HEK293 (cell line): ENCODE measurements around the gene MED29.

Experiments used
- CTCF ChIA-PET: fragments of 350-600 bp; formaldehyde crosslinking; extraction: SDS; loops from one replicate; lab custom pipeline; 2021; ENCODE audit warnings: antibody characterized with exemption; lab: Yijun Ruan, JAX
- POLR2A ChIA-PET: fragments of 300-600 bp; formaldehyde crosslinking; extraction: SDS; loops from one replicate; lab custom pipeline; 2020; ENCODE audit warnings: antibody characterized with exemption, inconsistent platforms; lab: Yijun Ruan, JAX
- H3K27ac ChIP-seq: fragments of 200-500 bp; sonication (Bioruptor generic); 2 replicates; pipeline ENCODE4 v1.5.1; 2014; ENCODE audit warnings: low read depth, low read length, control low read depth, inconsistent platforms; ENCODE audit errors: extremely low read depth
- H3K36me3 ChIP-seq, 2 experiments: fragments of 200-500 bp in 1 of 2; sonication (Bioruptor generic) in 1 of 2; 1 replicate in 1 of 2; 2 replicates in 1 of 2; pipeline ENCODE4 v1.5.1; 2014 to 2017; ENCODE audit warnings: inconsistent platforms in 2 of 2, low read length in 2 of 2; ENCODE audit not compliant: control insufficient read depth in 2 of 2, insufficient read depth in 1 of 2
- H3K4me1 ChIP-seq: fragments of 200-500 bp; sonication (Bioruptor generic); 2 replicates; pipeline ENCODE4 v1.5.1; 2014; ENCODE audit warnings: mild to moderate bottlenecking, low read length, inconsistent platforms; ENCODE audit not compliant: control insufficient read depth, insufficient read depth
- H3K4me3 ChIP-seq: 2 replicates; pipeline ENCODE4 v1.5.1; 2011; ENCODE audit warnings: low read depth, mild to moderate bottlenecking, control low read depth, low read length, moderate library complexity
- H3K9me3 ChIP-seq: fragments of 200-500 bp; sonication (Bioruptor generic); 2 replicates; pipeline ENCODE4 v1.5.1; 2014; ENCODE audit warnings: low read depth, low read length, inconsistent platforms; ENCODE audit not compliant: control insufficient read depth, insufficient read depth
- GLIS1 ChIP-seq: fragments of 450-650 bp; formaldehyde crosslinking; IDR thresholded peaks from 2 replicates; pipeline ENCODE4 v1.5.1; 2016; ENCODE audit warnings: missing biosample characterization, missing genetic modification characterization
- GLIS2 ChIP-seq: fragments of 450-650 bp; formaldehyde crosslinking; IDR thresholded peaks from 2 replicates; pipeline ENCODE4 v1.5.1; 2016; ENCODE audit warnings: missing biosample characterization, missing genetic modification characterization
- IKZF3 ChIP-seq: fragments of 450-650 bp; IDR thresholded peaks from 2 replicates; pipeline ENCODE4 v1.5.0; 2018; ENCODE audit warnings: missing biosample characterization, mild to moderate bottlenecking, missing genetic modification characterization, moderate library complexity
- KLF7 ChIP-seq: fragments of 450-650 bp; formaldehyde crosslinking; IDR thresholded peaks from 2 replicates; pipeline ENCODE4 v1.5.1; 2016; ENCODE audit warnings: missing biosample characterization, missing genetic modification characterization, borderline replicate concordance
- KLF8 ChIP-seq: fragments of 450-650 bp; formaldehyde crosslinking; IDR thresholded peaks from 2 replicates; pipeline ENCODE4 v1.5.1; 2016; ENCODE audit warnings: missing biosample characterization, missing genetic modification characterization
- MZF1 ChIP-seq: fragments of 450-650 bp; formaldehyde crosslinking; IDR thresholded peaks from 2 replicates; pipeline ENCODE4 v1.5.1; 2017; ENCODE audit warnings: missing biosample characterization, missing genetic modification characterization, borderline replicate concordance
- OSR2 ChIP-seq: fragments of 450-650 bp; formaldehyde crosslinking; IDR thresholded peaks from 2 replicates; pipeline ENCODE4 v1.5.1; 2016; ENCODE audit warnings: missing biosample characterization, missing genetic modification characterization
- PRDM4 ChIP-seq: fragments of 450-650 bp; formaldehyde crosslinking; IDR thresholded peaks from 2 replicates; pipeline ENCODE4 v1.5.1; 2017; ENCODE audit warnings: missing biosample characterization, missing genetic modification characterization
- ZBTB10 ChIP-seq: fragments of 450-650 bp; formaldehyde crosslinking; IDR thresholded peaks from 2 replicates; pipeline ENCODE4 v1.5.1; 2016; ENCODE audit warnings: missing biosample characterization, missing genetic modification characterization
- ZBTB17 ChIP-seq: fragments of 450-650 bp; formaldehyde crosslinking; IDR thresholded peaks from 2 replicates; pipeline ENCODE4 v1.5.1; 2016; ENCODE audit warnings: missing biosample characterization, missing genetic modification characterization
- ZBTB6 ChIP-seq: fragments of 450-650 bp; formaldehyde crosslinking; IDR thresholded peaks from 2 replicates; pipeline ENCODE4 v1.5.1; 2017; ENCODE audit warnings: missing biosample characterization, missing genetic modification characterization
- ZIC2 ChIP-seq: fragments of 450-650 bp; formaldehyde crosslinking; IDR thresholded peaks from 2 replicates; pipeline ENCODE4 v1.5.1; 2016; ENCODE audit warnings: missing biosample characterization, missing genetic modification characterization
- ZNF10 ChIP-seq: fragments of 450-650 bp; formaldehyde crosslinking; IDR thresholded peaks from 2 replicates; pipeline ENCODE4 v1.5.1; 2017; ENCODE audit warnings: missing biosample characterization, missing genetic modification characterization
- ZNF146 ChIP-seq: fragments of 450-650 bp; formaldehyde crosslinking; IDR thresholded peaks from 2 replicates; pipeline ENCODE4 v1.5.1; 2016; ENCODE audit warnings: missing biosample characterization, missing genetic modification characterization
- ZNF16 ChIP-seq: fragments of 450-650 bp; formaldehyde crosslinking; IDR thresholded peaks from 2 replicates; pipeline ENCODE4 v1.5.1; 2016; ENCODE audit warnings: low read depth, missing biosample characterization, missing genetic modification characterization
- ZNF214 ChIP-seq: fragments of 450-650 bp; formaldehyde crosslinking; IDR thresholded peaks from 2 replicates; pipeline ENCODE4 v1.5.1; 2017; ENCODE audit warnings: missing biosample characterization, mild to moderate bottlenecking, missing genetic modification characterization, borderline replicate concordance
- ZNF280D ChIP-seq: fragments of 450-650 bp; formaldehyde crosslinking; IDR thresholded peaks from 2 replicates; pipeline ENCODE4 v1.5.1; 2016; ENCODE audit warnings: missing biosample characterization, missing genetic modification characterization
- ZNF394 ChIP-seq: fragments of 450-650 bp; formaldehyde crosslinking; IDR thresholded peaks from 2 replicates; pipeline ENCODE4 v1.5.1; 2016; ENCODE audit warnings: missing biosample characterization, missing genetic modification characterization, mild to moderate bottlenecking, moderate library complexity, borderline replicate concordance
- ZNF398 ChIP-seq: fragments of 450-650 bp; formaldehyde crosslinking; IDR thresholded peaks from 2 replicates; pipeline ENCODE4 v1.5.1; 2017; ENCODE audit warnings: missing biosample characterization, missing genetic modification characterization
- ZNF596 ChIP-seq: fragments of 450-650 bp; IDR thresholded peaks from 2 replicates; pipeline ENCODE4 v1.5.0; 2018; ENCODE audit warnings: missing biosample characterization, mild to moderate bottlenecking, missing genetic modification characterization, moderate library complexity
- ZNF830 ChIP-seq: fragments of 450-650 bp; IDR thresholded peaks from 2 replicates; pipeline ENCODE4 v1.5.0; 2018; ENCODE audit warnings: missing biosample characterization, missing genetic modification characterization, low read depth, mild to moderate bottlenecking, moderate library complexity
- ZSCAN18 ChIP-seq: fragments of 450-650 bp; formaldehyde crosslinking; IDR thresholded peaks from 2 replicates; pipeline ENCODE4 v1.5.1; 2016; ENCODE audit warnings: missing biosample characterization, missing genetic modification characterization
- ZSCAN30 ChIP-seq: fragments of 450-650 bp; IDR thresholded peaks from 2 replicates; pipeline ENCODE4 v1.5.1; 2018; ENCODE audit warnings: missing biosample characterization, mild to moderate bottlenecking, missing genetic modification characterization, moderate library complexity

MED29 gene

GRCh38 chr19:39408392-39409207 is 17.4 kb downstream of the MED29 start:
- H3K9me3 ChIP-seq, result no peaks in the 10 kb centered on the region
- no peak overlapping the region for H3K4me3 ChIP-seq
- H3K4me1 ChIP-seq, result peaks cover 44% of the 10 kb centered on the region
- H3K27ac ChIP-seq, result peak overlapping the region; percentile 29; the same call in 1 of the 2 replicates
- CTCF ChIA-PET, result interaction anchor here (0.6 to 4.6 kb wide), 8 partner anchors 11 to 97 kb away, joined by 3 to 41 read pairs (median 3); no protein-coding TSS in a partner anchor
- POLR2A ChIA-PET, result interaction anchor here (0.6 to 11.2 kb wide), 7 partner anchors 10 to 82 kb away, joined by 3 to 175 read pairs (median 10); partner anchors contain the start of genes MED29, PAF1, RPS16 and TIMM50
- H3K36me3 ChIP-seq, result peaks cover 0 to 3% of the 10 kb centered on the region in 2 experiments; a peak in 1 of 3 replicates
- TF ChIP-seq IKZF3, result peak; percentile 91
- TF ChIP-seq ZNF398 (tag by site-specific recombination), result peak; percentile 94
- TF ChIP-seq ZNF280D (tag by site-specific recombination), result no peak
- 0 out of 2 replicates have a peak, but pooled peaks have one; percentile 18 for TF ChIP-seq PRDM4 (tag by site-specific recombination)
- TF ChIP-seq ZSCAN30 (tag by site-specific recombination), result peak; percentile 76; the same call in 1 of the 2 replicates
- TF ChIP-seq ZNF394 (tag by site-specific recombination), result no peak
- 0 out of 2 replicates have a peak, but pooled peaks have one; percentile 25 for TF ChIP-seq ZBTB17 (tag by site-specific recombination)
- no peak for TF ChIP-seq ZNF830 (tag by site-specific recombination)
- TF ChIP-seq GLIS2, result peak; percentile 88
- TF ChIP-seq ZNF146, result no peak
- peak; percentile 40; the same call in 1 of the 2 replicates for TF ChIP-seq ZBTB6 (tag by site-specific recombination)
- TF ChIP-seq KLF8, result no peak
- TF ChIP-seq ZNF596, result peak; percentile 38; the same call in 1 of the 2 replicates
- peak; percentile 21; the same call in 1 of the 2 replicates for TF ChIP-seq KLF7
- no peak for TF ChIP-seq ZSCAN18 (tag by site-specific recombination)
- peak; percentile 68; the same call in 1 of the 2 replicates for TF ChIP-seq ZBTB10 (tag by site-specific recombination)
- no peak for TF ChIP-seq ZNF214 (tag by site-specific recombination)
- peak; percentile 79 for TF ChIP-seq MZF1 (tag by site-specific recombination)
- peak; percentile 53 for TF ChIP-seq GLIS1 (tag by site-specific recombination)
- TF ChIP-seq ZNF10 (tag by site-specific recombination), result peak; percentile 21; the same call in 1 of the 2 replicates
- no peak for TF ChIP-seq ZNF16
- TF ChIP-seq OSR2, result peak; percentile 87
- peak; percentile 61 for TF ChIP-seq ZIC2
